H9 (cell line): Measurements from ENCODE around the gene VPS26A. TPM values are rescaled to one million over a fixed set of nuclear protein-coding genes. Genes with fewer than 3 reads are reported as not detected.
A peak's percentile ranks its signal among the peaks of the same experiment; 100 is the strongest.

Source experiments
- DNase-seq: peaks from one replicate; pipeline ENCODE4 v3.0.0-alpha.2; 2017
- H2AFZ ChIP-seq: one replicate; pipeline ENCODE4 v1.6.1; 2013; ENCODE audit warnings: mild to moderate bottlenecking, low read length, control low read depth, moderate library complexity
- H2AK5ac ChIP-seq: 2 replicates; pipeline ENCODE4 v1.6.1; 2013; ENCODE audit warnings: low read length, control low read depth, mixed read lengths; ENCODE audit not compliant: insufficient read length
- H2BK120ac ChIP-seq: one replicate; pipeline ENCODE4 v1.6.1; 2013; ENCODE audit warnings: low read depth, mild to moderate bottlenecking, low read length, control low read depth, inconsistent platforms; ENCODE audit not compliant: poor library complexity, severe bottlenecking
- H2BK12ac ChIP-seq: 2 replicates; pipeline ENCODE4 v1.6.1; 2013; ENCODE audit warnings: low read length, control low read depth, mixed read lengths, low read depth; ENCODE audit not compliant: insufficient read length
- H2BK15ac ChIP-seq: 2 replicates; pipeline ENCODE4 v1.6.1; 2013; ENCODE audit warnings: low read depth, low read length, control low read depth
- H2BK20ac ChIP-seq: one replicate; pipeline ENCODE4 v1.6.1; 2013; ENCODE audit warnings: low read depth, mild to moderate bottlenecking, low read length, control low read depth, inconsistent platforms; ENCODE audit not compliant: poor library complexity, severe bottlenecking
- H2BK5ac ChIP-seq: 2 replicates; pipeline ENCODE4 v1.6.1; 2013; ENCODE audit warnings: low read length, control low read depth, mixed read lengths; ENCODE audit not compliant: insufficient read length
- H3K14ac ChIP-seq: 2 replicates; pipeline ENCODE4 v1.6.1; 2013; ENCODE audit warnings: low read length, control low read depth; ENCODE audit not compliant: insufficient read depth
- H3K18ac ChIP-seq: 2 replicates; pipeline ENCODE4 v1.6.1; 2013; ENCODE audit warnings: low read depth, mild to moderate bottlenecking, mixed read lengths, low read length, control low read depth; ENCODE audit not compliant: insufficient read length
- H3K23ac ChIP-seq: 2 replicates; pipeline ENCODE4 v1.6.1; 2013; ENCODE audit warnings: low read length, control low read depth, mixed read lengths, low read depth; ENCODE audit not compliant: insufficient read length
- H3K23me2 ChIP-seq: 2 replicates; pipeline ENCODE4 v1.6.1; 2013; ENCODE audit warnings: low read depth, mild to moderate bottlenecking, mixed read lengths, low read length, control low read depth; ENCODE audit not compliant: insufficient read length, poor library complexity, severe bottlenecking
- H3K27ac ChIP-seq: 2 replicates; pipeline ENCODE4 v1.5.1; 2013; ENCODE audit warnings: low read length, control low read depth, mixed read lengths, low read depth; ENCODE audit not compliant: insufficient read length
- H3K27me3 ChIP-seq: 2 replicates; pipeline ENCODE4 v1.6.1; 2013; ENCODE audit warnings: low read length, control low read depth, inconsistent platforms; ENCODE audit not compliant: insufficient read depth
- H3K4ac ChIP-seq: 2 replicates; pipeline ENCODE4 v1.6.1; 2013; ENCODE audit warnings: low read depth, mild to moderate bottlenecking, control low read depth, inconsistent platforms, low read length, moderate library complexity
- H3K4me1 ChIP-seq: 2 replicates; pipeline ENCODE4 v1.6.1; 2013; ENCODE audit warnings: low read length, control low read depth, inconsistent platforms; ENCODE audit not compliant: insufficient read depth
- H3K4me2 ChIP-seq: 2 replicates; pipeline ENCODE4 v1.6.1; 2013; ENCODE audit warnings: low read length, control low read depth, mixed read lengths; ENCODE audit not compliant: insufficient read length, insufficient read depth
- H3K56ac ChIP-seq: 2 replicates; pipeline ENCODE4 v1.6.1; 2013; ENCODE audit warnings: low read depth, mild to moderate bottlenecking, mixed read lengths, low read length, control low read depth; ENCODE audit not compliant: insufficient read length
- H3K79me1 ChIP-seq: 2 replicates; pipeline ENCODE4 v1.6.1; 2013; ENCODE audit warnings: low read depth, mild to moderate bottlenecking, moderate library complexity, low read length, control low read depth, inconsistent platforms; ENCODE audit not compliant: insufficient read depth, poor library complexity, severe bottlenecking
- H3K79me2 ChIP-seq: 2 replicates; pipeline ENCODE4 v1.6.1; 2013; ENCODE audit warnings: low read length, control low read depth, inconsistent platforms; ENCODE audit not compliant: insufficient read depth
- H3K9ac ChIP-seq: 2 replicates; pipeline ENCODE4 v1.6.1; 2013; ENCODE audit warnings: low read length, control low read depth, mixed read lengths; ENCODE audit not compliant: insufficient read length; ENCODE audit errors: extremely low read depth
- H3K9me3 ChIP-seq: one replicate; pipeline ENCODE4 v1.6.1; 2013; ENCODE audit warnings: low read depth, low read length, inconsistent platforms; ENCODE audit not compliant: control insufficient read depth
- H3T11ph ChIP-seq: one replicate; pipeline ENCODE4 v1.6.1; 2013; ENCODE audit warnings: mild to moderate bottlenecking, low read length, control low read depth, inconsistent platforms
- H4K20me1 ChIP-seq: one replicate; pipeline ENCODE4 v1.6.1; 2013; ENCODE audit not compliant: control insufficient read depth, insufficient read length, insufficient read depth
- H4K5ac ChIP-seq: 2 replicates; pipeline ENCODE4 v1.6.1; 2013; ENCODE audit warnings: low read depth, mild to moderate bottlenecking, mixed read lengths, low read length, control low read depth; ENCODE audit not compliant: insufficient read length
- H4K8ac ChIP-seq: replicated peaks from 2 replicates; pipeline ENCODE4 v1.6.1; 2013; ENCODE audit warnings: low read length, control low read depth, mixed read lengths, low read depth; ENCODE audit not compliant: insufficient read length
- H4K91ac ChIP-seq: 2 replicates; pipeline ENCODE4 v1.6.1; 2013; ENCODE audit warnings: low read depth, mild to moderate bottlenecking, moderate library complexity, mixed read lengths, low read length, control low read depth; ENCODE audit not compliant: insufficient read length
- H3K27ac Mint-ChIP-seq, 3 experiments: 2 replicates in 2 of 3; 3 replicates in 1 of 3; pipeline ENCODE4 v1.8.0; 2020 to 2021; ENCODE audit warnings: mixed read lengths in 3 of 3, mild to moderate bottlenecking in 1 of 3, moderate library complexity in 1 of 3
- H3K27me3 Mint-ChIP-seq: 2 replicates; pipeline ENCODE4 v1.8.0; 2021; ENCODE audit warnings: low read depth, mild to moderate bottlenecking, moderate library complexity, mixed read lengths
- H3K36me3 Mint-ChIP-seq, 3 experiments: 2 replicates in 2 of 3; 3 replicates in 1 of 3; pipeline ENCODE4 v1.8.0; 2020 to 2021; ENCODE audit warnings: low read depth in 3 of 3, mixed read lengths in 3 of 3; ENCODE audit not compliant: insufficient read depth in 1 of 3
- H3K4me1 Mint-ChIP-seq, 2 experiments: 2 replicates each; pipeline ENCODE4 v1.8.0; 2020; ENCODE audit warnings: mixed read lengths in 2 of 2
- H3K4me3 Mint-ChIP-seq, 2 experiments: 2 replicates in 1 of 2; 3 replicates in 1 of 2; pipeline ENCODE4 v1.8.0; 2020 to 2021; ENCODE audit warnings: mild to moderate bottlenecking in 2 of 2, mixed read lengths in 2 of 2, moderate library complexity in 1 of 2
- H3K9me3 Mint-ChIP-seq, 2 experiments: 2 replicates in 1 of 2; 3 replicates in 1 of 2; pipeline ENCODE4 v1.8.0; 2020; ENCODE audit warnings: mild to moderate bottlenecking in 2 of 2, mixed read lengths in 2 of 2, moderate library complexity in 1 of 2
- CTCF ChIP-seq: fragments of 200-600 bp; sonication (generic); conservative IDR thresholded peaks from 3 replicates; pipeline ENCODE4 v1.8.0; 2021; ENCODE audit warnings: antibody characterized with exemption, mild to moderate bottlenecking
- WGBS: extraction: QIAGEN DNeasy Blood & Tissue Kit; methylation state at CpG from one replicate; pipeline ENCODE4 v1.1.7; 2013; ENCODE audit warnings: missing lambda C conversion rate, low lambda C conversion rate, mixed read lengths; ENCODE audit not compliant: insufficient read length; ENCODE audit errors: extremely low coverage; 5-methylcytosine and 5-hydroxymethylcytosine counted together
- total RNA-seq: library from RNA; stranded (reverse); gene quantifications from 2 replicates; pipeline ENCODE4 v1.2.1, GENCODE V29; 2021

Gene VPS26A
- total RNA-seq, 1 experiment from 2014 or later = 41.8 TPM

GRCh38 chr10:69097729-69098128 lies 26.2 kb upstream of the VPS26A start:
- H3K9ac ChIP-seq = no peak overlapping the region
- no peaks in the 10 kb centered on the region for H3K23me2 ChIP-seq
- no peak overlapping the region for H4K5ac ChIP-seq
- H3K79me1 ChIP-seq = no peaks in the 10 kb centered on the region
- peaks cover 4 to 16% of the 10 kb centered on the region in 2 experiments for H3K4me1 Mint-ChIP-seq
- no peak for DNase-seq
- H3K27ac ChIP-seq = no peak overlapping the region
- H3K4me1 ChIP-seq = peaks cover 2% of the 10 kb centered on the region; the same call in 1 of the 2 replicates
- peak overlapping the region in 1 of 3 experiments; percentile 52; a peak in 1 of 7 replicates for H3K27ac Mint-ChIP-seq
- peaks cover 2% of the 10 kb centered on the region; the same call in 1 of the 2 replicates for H3K27me3 Mint-ChIP-seq
- no peak overlapping the region for H3K23ac ChIP-seq
- H3K14ac ChIP-seq = no peak overlapping the region
- H3K9me3 ChIP-seq = no peaks in the 10 kb centered on the region
- H2BK120ac ChIP-seq = no peak overlapping the region
- TF ChIP-seq CTCF = no peak
- no peak overlapping the region for H3K4ac ChIP-seq
- no peaks in the 10 kb centered on the region for H3K9me3 Mint-ChIP-seq
- H2BK12ac ChIP-seq = no peak overlapping the region
- no peaks in the 10 kb centered on the region for H3K27me3 ChIP-seq
- H2BK15ac ChIP-seq = no peak overlapping the region
- H3K4me3 Mint-ChIP-seq = no peak overlapping the region
- no peak overlapping the region for H2AK5ac ChIP-seq
- no peak overlapping the region for H3K56ac ChIP-seq
- no peaks in the 10 kb centered on the region for H4K20me1 ChIP-seq
- H3K4me2 ChIP-seq = no peak overlapping the region
- no peak overlapping the region for H2BK5ac ChIP-seq
- H3K36me3 Mint-ChIP-seq = no peaks in the 10 kb centered on the region
- no peak overlapping the region for H2AFZ ChIP-seq
- H2BK20ac ChIP-seq = no peak overlapping the region
- H4K8ac ChIP-seq = no peak overlapping the region
- no peak overlapping the region for H3K18ac ChIP-seq
- WGBS = no CpG with 5 or more reads among the region's 4 CpGs
- no peak overlapping the region for H4K91ac ChIP-seq
- H3T11ph ChIP-seq = no peak overlapping the region
- H3K79me2 ChIP-seq = no peaks in the 10 kb centered on the region
